GM21423 (cell line): Measurements from ENCODE around the gene INAVA.
"Not testable (repeated sequence)": the region's sequence is repeated elsewhere in the genome, so short reads cannot be mapped to it uniquely, and the experiment has no call there.

Experiments
- ATAC-seq: cut with Tn5 transposase; IDR thresholded peaks from one replicate; pipeline ENCODE4 v1.9.1; 2021; ENCODE audit warnings: mild to moderate bottlenecking, moderate library complexity; ENCODE audit not compliant: unreplicated experiment

The INAVA gene

DNA sequence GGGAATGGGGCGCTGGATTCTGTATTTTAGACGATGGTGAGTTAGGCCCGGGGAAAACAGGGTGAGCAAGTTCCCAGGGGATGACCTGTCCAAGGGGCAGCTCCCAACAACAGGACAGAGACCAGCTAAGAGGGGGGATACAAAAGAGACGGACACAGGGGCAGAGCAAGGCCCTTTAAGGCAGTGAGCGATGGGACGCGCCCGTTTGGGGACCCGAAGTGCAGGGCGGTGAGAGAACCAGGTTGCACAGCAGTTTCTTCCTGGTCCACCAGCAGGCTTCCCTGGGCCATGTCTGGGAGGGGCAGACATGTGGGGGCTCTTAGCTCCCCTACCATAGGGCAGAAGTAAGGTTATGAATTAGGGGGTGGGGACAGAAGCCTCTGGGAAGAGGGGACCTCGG is 22.0 kb downstream of the INAVA start:
- ATAC-seq = no peak

DNA sequence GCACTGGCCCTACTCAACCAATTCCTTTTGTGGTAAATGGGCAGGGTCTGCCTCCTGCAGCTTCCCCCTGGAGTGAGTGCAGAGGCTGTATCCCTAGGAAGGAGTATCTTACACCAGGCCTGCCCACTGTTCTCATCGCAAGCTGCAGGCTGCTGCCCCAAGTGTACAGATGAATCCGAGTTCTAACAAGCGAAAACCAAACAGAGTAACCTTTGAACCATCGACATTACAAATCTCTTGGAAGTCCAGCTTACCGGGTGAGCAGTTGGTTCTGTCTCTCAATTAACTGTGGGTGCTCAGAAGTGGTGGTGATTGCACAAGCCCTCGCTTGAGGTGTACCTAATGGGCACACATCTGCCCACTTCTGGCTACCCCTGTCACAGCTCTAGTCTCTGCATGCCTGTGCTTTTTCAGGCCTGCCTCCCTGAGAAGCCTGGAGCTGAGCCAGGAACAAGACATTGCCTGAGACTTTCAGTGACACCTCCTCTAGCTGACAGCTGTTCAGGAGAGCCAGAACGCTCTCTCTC is 22.7 kb downstream of the INAVA start:
- no peak for ATAC-seq

- no peak for ATAC-seq
These were observed 23.3 kb downstream of the INAVA start for GRCh38 chr1:200918006-200918405.

- no peak for ATAC-seq
These were observed 24.7 kb downstream of the INAVA start for GRCh38 chr1:200919386-200919785.

DNA sequence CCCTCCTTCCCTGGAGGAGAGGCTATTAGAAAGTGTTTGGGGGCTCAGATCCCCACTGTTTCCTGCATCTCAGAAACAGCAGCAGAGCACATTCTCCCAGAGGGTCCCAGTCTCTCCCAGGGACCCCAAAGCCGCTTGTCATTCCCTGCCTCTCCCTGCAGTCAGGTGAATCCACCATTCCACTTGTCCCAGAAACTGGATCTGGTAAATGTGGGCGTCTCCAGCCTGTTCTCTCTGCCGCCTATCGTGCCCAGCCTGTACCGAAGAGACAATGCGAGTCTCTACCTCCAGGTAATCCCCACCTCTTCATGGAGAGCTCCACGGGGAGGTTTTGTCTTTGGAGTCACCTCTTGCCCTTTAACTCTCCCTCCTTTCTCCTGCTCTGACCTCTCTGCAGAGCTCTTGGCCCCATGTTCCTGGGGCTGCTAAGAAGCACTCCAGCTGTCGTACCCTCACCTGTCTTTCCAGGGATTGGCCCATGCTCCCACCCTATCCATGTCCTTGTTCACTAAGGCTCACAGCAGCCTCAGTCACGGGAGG is 26.9 kb downstream of the INAVA start:
- ATAC-seq = no peak

- ATAC-seq = no peak
These were observed 27.7 kb downstream of the INAVA start for GRCh38 chr1:200922406-200922805.

DNA sequence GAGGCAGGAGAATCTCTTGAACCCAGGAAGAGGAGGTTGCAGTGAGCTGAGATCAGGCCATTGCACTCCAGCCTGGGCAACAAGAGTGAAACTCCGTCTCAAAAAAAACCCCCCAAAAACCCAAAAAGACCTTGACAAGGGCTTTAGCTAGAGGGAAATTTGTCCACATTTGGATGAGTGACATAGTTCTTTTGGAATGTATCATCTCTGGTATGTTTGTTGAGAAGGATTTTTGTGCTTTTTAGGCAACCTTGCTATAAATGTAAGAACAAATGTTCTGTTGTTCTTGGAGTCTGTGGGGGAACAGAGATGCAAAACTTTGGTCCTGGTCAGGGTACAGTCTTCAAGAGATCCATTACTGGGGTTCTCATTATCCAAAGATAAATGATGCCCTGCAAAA is 28.9 kb downstream of the INAVA start:
- no peak for ATAC-seq

DNA sequence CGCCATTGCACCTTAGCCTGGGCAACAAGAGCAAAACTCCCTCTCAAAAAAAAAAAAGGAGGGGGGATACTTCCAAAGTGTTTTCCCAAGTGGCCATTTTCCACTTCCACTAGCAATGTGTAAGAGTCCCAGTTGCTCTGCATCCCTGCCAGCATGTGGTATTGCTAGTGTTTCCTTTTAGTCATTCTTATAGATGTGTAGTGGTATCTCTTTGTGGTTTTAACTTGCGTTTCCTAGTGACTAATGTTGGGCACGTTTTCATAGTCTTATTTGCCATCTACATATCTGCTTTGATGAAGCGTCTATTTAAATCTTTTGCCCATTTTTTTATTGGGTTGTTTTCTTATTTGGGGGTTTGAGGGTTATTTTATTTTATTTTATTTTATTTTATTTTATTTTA is 31.1 kb downstream of the INAVA start:
- ATAC-seq = no peak

- no peak for ATAC-seq
These were observed 35.0 kb downstream of the INAVA start for GRCh38 chr1:200929530-200930278.

DNA sequence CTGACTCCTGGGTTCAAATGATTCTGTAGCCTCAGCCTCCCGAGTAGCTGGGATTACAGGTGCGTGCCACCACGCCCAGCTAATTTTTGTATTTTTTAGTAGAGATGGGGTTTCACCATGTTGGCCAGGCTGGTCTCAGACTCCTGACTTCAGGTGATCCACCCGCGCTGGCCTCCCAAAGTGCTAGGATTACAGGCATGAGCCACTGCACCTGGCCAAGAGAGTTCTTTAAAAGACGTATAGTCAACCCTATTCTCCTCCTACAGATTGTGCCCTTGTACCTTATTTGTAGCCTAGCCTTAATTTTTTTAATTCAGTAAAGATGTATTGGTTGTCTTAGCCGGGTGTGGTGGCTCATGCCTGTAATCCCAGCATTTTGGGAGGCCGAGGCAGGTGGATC is 35.6 kb downstream of the INAVA start:
- ATAC-seq = not testable (repeated sequence)

GRCh38 chr1:200931776-200932175 is 37.1 kb downstream of the INAVA start:
- ATAC-seq = no peak

GRCh38 chr1:200934676-200935245 is 40.1 kb downstream of the INAVA start:
- ATAC-seq = no peak

- not testable (repeated sequence) for ATAC-seq
These were observed 40.7 kb downstream of the INAVA start for GRCh38 chr1:200935286-200935962.

DNA sequence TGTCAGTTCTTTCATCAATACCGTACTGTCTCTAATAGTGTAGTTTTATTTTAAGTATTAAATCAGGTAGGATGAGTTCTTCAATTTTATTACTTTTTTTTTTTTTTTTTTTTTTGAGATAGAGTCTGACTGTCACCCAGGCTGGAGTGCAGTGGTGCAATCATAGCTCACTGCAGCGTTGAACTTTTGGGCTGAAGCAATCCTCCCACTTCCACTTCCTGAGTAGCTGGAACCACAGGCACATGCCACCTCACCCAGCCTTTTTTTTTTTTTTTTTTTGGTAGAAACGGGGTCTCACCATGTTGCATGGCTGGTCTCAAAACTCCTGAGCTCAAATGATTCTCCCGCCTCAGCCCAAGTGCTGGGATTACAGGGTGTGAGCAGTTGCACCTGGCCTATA is 44.3 kb downstream of the INAVA start:
- ATAC-seq = no peak

- ATAC-seq = no peak
These were observed 50.4 kb downstream of the INAVA start for GRCh38 chr1:200945111-200945510.

- ATAC-seq = no peak
These were observed 52.4 kb downstream of the INAVA start for GRCh38 chr1:200947059-200947566.

- no peak for ATAC-seq
These were observed 54.9 kb downstream of the INAVA start for GRCh38 chr1:200949626-200950025.

- no peak for ATAC-seq
These were observed 56.3 kb downstream of the INAVA start for GRCh38 chr1:200951016-200951415.

DNA sequence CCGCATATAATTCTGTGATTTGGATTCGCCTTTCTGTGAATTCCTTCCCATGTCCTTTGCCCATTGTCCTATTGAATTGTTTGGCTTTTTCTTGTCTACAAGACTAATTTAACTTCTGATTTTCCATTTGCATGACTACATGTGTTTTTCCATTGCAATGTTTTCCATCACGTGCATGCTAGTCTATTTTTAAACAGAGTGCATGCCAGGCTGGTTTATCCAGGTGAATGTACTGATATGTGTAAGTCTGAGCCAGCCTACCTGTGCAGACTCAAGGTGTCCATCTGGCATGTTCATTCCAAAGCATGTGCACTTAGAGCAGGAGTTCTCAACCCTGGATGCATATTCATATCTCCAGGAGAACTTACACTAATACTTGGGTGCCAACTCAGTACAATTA is 59.7 kb downstream of the INAVA start:
- no peak for ATAC-seq

- no peak for ATAC-seq
These were observed 63.9 kb downstream of the INAVA start for GRCh38 chr1:200958597-200958996.

DNA sequence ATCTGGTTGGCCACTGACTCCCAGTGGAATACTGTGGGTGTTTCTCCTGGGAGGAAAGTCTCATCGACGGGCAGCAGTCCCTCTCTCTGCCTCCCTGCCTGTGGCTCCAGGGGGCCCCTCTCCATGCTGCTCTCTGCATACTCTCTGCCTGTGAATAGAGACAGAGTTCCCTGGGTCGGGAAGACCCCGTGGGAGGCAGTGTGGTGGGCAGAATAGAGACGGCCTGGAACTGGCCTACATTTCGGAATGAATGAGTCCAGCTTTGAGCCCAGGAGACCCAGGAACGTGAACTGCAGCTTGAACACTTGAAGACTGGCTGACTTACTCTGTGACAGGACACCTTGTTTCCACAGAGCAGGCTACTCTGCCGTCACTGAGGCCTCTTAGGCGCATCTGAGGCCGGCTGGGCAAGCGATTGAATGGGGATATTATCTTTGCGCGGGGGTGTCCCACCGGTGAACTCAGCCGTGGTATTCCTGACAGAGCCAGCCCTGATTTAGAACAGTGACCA is 64.8 kb downstream of the INAVA start:
- no peak for ATAC-seq
